NCI-H1436 treated with DMSO at 0.1 percent for 48 hours (cell line): ENCODE measurements around the gene ADAM19.
"Not testable (repeated sequence)": the region's sequence is repeated elsewhere in the genome, so short reads cannot be mapped to it uniquely, and the experiment has no call there.

Experiments
- DNase-seq: peaks from one replicate; lab custom pipeline; 2025; lab: John Stamatoyannopoulos, UW

Gene ADAM19

DNA sequence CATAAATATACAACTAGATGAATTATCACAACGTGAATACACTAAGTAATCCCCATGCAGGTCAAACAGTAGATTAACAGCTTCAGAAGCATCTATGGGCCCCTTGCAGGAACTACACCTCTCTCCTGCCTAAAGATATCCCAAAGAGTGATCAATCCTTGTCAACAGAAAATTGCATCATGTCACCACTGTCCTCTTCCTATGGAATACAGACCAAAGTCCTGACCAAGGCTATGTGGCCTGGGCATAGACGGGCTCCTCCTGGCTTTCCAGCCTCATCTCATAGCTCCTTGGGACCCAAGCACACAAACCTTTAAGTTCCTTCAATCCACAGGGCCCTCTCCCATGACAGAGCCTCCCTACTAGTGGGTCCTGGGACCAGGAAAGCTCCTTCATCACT is 90.2 kb downstream of the ADAM19 start:
- no peak for DNase-seq

GRCh38 chr5:157484768-157485167 is 90.8 kb downstream of the ADAM19 start:
- no peak for DNase-seq

GRCh38 chr5:157482702-157483101 is 92.9 kb downstream of the ADAM19 start:
- DNase-seq = not testable (repeated sequence)

GRCh38 chr5:157481666-157482065 is 93.9 kb downstream of the ADAM19 start:
- DNase-seq = no peak

DNA sequence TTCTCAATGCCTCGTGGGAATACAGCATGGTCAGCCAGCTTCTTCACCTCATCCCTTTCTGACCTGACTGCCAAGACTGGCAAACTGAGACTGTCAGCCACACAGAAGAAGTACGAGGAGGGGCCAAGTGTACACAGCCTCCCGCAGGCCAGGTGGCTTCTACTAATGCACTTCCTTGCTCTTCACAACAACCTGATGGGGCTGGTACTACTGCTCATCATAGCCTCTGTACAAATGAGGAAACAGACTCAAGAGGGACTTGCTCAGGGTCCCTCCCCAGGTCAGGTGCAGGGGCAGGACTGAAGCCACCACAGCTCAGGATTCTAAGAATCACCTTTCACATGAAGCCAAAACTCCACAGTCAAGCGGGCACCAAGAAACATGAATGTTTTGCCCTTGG is 94.3 kb downstream of the ADAM19 start:
- no peak for DNase-seq

DNA sequence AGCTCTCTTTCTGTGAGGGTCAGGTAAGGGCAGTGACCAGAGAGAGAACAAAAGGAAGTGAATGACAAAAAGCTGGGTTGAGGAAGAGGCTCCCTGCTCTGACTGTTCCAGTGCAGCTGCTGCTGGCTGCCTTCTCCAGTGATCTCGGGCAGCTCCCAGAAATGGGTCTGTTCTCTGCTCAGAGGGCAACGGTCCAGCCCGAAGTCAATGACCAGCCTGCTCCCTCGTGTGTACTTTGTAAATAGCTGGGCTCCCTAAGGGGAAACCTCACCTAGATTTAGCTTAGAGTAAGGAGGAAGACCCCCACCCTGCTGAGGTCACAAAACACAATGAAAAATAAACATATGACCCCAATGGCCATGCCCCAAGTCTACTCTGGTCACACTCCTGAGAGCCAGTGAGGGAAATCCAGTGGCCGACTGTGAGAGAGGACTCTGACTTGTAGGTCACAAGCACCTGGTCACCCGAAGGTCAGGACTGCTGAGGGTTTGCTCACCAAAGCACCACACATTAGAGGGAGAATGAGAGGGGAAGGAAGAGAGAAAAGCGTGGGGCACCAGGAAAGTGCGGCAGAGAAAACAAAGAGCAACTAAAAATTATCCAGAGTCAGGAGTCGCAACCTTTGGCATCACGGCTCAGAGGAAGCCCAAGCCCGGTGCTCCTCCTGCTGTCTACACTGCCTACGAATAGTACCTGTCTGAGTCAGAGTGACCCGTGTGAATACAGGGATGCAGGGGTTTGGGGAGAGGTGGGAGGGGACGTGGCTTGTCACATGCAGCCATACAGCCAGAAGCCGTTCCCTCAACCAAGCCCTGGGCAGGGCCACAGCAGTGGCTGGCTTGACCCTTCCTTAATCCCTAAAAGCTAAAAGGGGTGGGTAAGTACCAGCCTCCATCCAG is 95.7 kb downstream of the ADAM19 start:
- no peak for DNase-seq

- no peak for DNase-seq
These were observed 96.4 kb downstream of the ADAM19 start for GRCh38 chr5:157479166-157479565.

DNA sequence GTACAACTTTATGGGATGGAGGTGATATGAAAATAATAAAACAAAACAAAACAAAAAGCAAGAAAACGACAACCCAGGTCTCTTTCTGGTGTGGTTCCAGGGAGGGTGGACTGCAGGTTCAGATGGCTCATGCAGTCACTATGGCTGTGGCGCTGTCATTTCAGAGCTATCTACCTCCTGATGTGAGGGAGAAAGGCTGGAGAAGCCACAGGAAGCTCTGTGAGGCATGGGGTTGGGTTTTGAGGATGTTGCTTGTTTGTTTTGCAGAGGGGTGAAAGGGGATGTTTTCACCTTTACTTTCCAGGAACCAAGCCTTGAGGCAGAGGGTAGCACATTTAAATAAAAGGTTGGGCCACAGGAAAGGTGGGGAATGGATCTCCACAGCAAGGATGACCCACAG is 96.8 kb downstream of the ADAM19 start:
- no peak for DNase-seq

DNA sequence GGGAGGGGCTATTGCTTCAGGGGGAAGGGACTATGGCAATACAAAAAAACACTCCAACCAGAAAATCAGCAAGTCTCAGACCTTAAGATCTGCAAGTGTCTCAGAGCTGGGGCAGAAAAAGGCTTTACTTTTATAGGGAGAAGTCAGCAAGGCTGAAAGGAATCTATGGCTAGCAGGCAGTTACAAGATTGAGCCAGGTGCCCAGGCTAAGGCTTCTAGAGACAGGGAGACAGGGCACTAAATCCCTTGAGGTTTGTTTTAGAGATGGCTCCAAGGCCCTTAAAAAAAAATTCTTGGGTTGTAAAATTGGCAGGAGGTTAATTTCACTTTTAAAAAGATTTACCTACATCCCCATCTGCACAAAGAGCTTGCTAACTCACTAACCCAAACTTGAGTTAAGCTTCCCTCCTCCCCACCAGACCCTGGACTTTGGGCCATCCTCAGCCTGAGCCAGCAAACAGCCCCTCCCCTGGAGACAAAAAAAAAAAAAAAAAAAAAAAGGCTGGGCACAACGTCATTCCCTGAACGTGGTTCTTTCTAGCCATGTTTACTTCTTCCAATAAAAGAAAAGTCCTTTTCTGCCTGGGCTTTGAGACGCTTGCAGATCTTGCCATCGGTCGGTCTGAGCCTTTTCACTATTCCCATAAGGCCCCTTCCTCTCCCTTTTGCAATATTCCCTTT is 97.6 kb downstream of the ADAM19 start:
- no peak for DNase-seq

GRCh38 chr5:157476702-157477408 is 98.7 kb downstream of the ADAM19 start:
- DNase-seq = no peak

DNA sequence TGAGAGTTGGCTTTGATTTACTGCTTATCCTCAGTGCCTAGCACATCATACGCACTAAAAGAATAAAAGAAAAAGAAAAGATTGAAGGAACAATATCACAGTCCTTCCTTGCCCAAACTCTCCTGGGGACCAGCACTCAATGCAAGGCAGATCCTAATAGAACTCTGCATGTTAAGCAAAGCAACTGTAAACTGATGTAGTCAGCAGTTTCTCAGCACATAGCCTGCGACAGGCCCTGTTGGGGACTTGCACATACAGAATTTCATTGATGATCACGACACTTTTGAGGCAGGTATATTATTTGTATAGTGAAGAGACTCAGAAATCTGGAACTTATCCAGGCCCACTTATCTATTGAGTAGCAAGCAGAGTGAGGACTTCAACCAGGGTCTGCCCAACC is 100.1 kb downstream of the ADAM19 start:
- no peak for DNase-seq

DNA sequence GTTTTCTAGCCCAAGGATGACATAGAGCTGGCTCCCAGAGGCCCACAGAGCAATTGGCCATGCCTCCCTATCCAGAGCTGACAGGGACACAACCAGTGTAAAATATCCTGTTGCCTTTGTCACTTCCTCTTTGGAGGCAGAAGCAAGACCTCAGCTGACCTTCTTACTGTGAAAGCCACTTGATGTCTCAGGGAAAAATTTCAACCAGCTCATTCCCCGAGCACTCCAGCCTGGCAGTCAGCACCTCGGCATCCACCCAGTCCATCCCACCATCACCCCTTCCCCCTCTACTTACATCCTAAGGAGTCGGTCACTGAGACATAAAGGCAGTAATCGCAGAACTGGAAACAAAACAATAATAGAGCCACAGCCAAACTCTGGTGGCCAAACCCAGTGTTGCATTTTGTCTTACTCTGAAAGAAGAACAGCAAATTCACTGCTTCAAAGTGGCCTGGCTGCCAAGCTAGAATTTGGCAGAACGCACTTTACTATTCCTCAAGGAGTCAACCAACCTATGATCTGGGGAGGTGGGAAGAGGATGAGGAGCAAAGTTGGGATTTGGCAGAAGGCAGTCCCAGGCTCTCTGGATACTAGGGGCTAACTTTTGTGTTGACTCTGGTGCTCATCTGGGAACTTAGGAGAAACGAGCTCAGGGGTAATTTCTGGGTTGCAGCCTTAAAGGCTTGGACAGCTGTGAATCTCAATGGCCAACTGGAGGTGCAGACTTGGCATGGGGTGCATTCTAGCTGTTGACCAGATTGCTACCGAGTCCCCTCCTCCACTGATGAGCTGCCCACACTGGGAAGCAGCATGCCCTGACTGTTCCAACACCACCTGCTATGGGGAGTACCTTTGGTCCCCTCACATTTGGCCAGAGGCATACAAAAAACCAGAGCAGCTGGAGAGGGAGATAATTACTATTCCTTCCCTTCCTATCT is 101.9 kb downstream of the ADAM19 start:
- DNase-seq = no peak

DNA sequence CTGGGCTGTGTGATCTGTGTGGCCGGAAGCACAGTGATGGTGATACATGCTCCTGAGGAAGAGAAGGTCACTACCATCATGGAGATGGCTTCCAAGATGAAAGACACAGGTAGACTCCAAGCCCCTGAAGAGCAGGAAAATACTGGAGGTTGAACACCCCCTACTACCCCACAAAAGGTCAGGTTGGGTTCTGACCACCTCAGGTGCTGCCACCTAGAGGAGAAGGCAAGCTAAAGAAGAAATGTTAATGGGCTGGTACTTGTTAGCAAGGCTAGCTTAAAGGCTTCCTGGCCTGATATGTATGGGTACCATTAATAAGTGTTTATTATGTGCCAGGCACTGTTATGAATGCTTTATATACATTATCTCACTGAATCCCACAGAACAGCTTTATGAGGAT is 103.9 kb downstream of the ADAM19 start:
- DNase-seq = no peak

DNA sequence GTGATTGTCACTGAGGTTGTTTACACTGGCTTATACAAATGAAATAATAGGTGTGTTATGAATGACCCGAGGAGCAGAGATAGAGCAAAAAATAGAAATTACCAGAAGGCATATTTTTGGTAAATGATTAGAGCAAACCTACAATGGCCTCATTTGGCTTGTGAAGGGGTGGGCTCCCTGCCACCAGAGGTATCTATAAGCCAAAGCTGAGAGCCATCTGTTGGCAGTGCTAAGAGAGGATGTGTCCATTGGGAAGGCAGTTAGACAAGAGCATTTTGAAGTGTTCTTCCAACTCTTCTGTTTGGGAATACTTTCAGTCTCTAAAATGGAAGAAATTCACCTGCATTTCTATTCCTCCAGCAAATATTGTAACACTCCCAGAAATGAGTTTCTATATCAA is 104.9 kb downstream of the ADAM19 start:
- no peak for DNase-seq

GRCh38 chr5:157469687-157470086 is 105.9 kb downstream of the ADAM19 start:
- DNase-seq = no peak

DNA sequence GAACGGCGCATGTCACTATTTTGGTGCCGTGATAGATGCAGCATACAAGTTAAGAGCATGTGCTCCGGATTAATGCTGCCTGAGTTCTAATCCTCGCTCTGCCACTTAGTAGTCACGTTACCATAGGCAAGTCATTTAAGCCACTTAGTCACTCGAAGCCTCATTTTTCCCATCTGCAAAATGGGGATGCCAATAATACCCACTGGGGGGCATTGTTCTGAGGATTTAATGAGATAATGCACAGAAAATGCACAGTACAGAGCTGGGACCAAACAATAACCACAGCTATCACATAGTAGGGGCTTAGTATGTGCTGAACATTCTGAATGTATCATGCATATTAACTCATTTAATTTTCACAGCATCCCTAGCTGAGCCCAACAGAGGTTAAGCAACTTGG is 106.5 kb downstream of the ADAM19 start:
- DNase-seq = no peak

DNA sequence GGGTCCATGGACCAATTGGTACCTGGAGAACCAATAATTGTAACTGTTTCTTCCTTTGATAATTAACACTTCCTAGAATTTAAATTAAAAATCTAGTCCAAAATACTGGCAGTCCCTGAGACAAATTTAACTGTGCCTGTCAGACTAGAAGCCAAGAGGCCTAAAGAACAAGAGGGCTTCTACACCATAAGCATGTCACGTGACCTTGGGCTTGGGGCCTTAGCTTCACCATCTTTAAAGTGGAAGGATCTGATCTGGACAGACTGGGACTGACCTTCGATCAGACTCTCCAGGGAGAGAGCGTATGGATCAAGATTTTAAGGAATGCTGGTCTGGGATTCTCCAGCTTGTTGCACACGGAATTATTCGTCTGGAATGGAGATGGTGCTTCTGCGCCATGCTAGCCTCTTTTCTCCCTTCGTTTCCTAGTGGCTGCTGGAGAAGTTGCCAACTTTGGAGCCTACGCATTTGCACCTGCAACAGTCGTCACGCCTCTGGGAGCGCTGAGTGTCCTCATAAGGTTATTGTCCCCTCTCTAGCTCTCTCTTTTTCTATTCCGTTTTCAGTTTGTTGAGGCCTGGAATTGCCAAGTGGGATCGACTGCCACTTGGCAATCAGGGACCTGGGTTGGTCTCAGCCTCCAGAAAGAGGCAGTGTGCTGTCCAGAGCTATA is 107.1 kb downstream of the ADAM19 start:
- no peak for DNase-seq

- no peak for DNase-seq
These were observed 110.9 kb downstream of the ADAM19 start for GRCh38 chr5:157464519-157465171.

GRCh38 chr5:157463621-157464518 is 111.7 kb downstream of the ADAM19 start:
- DNase-seq = no peak

GRCh38 chr5:157463081-157463480 is 112.5 kb downstream of the ADAM19 start:
- no peak for DNase-seq
